Left forelimb (tissue), 1 donor: ENCODE measurements around the gene LYPLA2.
"Not testable (repeated sequence)": the region's sequence is repeated elsewhere in the genome, so short reads cannot be mapped to it uniquely, and the experiment has no call there.

ENCODE experiments used
- DNase-seq: peaks from one replicate; pipeline ENCODE4 v3.0.0-alpha.2; 2018; ENCODE audit warnings: low spot score

The LYPLA2 gene

GRCh38 chr1:23779826-23780371, 11.0 kb upstream of the LYPLA2 start:
- no peak for DNase-seq

DNA sequence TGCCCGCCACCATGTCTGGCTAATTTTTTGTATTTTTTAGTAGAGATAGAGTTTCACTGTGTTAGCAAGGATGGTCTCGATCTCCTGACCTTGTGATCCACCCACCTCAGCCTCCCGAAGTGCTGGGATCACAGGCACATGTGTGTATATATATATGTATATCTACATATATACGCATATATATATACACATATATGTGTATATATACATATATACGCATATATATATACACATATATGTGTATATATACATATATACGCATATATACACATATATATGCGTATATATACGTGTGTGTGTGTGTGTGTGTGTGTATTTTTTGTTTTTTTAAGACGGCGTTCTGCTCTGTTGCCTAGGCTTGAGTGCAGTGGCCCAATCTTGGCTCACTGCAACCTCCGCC, 7.8 kb upstream of the LYPLA2 start:
- DNase-seq = not testable (repeated sequence)

- DNase-seq = no peak
Observed at GRCh38 chr1:23784846-23785245, 6.1 kb upstream of the LYPLA2 start.

GRCh38 chr1:23787701-23788100, 3.2 kb upstream of the LYPLA2 start:
- DNase-seq = no peak

DNA sequence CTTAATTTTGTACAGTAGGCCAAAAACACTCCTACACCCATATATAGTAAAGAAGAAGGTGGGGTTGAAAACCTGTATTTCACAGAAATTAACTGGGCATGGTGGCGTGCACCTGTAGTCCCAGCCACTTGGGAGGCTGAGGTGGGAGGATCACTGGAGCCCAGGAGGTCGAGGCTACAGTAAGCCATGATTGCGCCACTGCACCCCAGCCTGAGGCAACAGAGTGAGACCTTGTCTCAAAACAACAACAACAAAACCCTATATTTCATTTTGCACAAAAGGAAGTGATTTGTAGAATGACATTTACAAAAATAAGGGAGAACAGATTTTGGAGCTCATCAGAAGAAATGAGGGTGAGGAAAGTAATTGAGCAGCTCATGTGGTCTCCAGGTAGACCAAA, 2.2 kb upstream of the LYPLA2 start:
- no peak for DNase-seq

DNA sequence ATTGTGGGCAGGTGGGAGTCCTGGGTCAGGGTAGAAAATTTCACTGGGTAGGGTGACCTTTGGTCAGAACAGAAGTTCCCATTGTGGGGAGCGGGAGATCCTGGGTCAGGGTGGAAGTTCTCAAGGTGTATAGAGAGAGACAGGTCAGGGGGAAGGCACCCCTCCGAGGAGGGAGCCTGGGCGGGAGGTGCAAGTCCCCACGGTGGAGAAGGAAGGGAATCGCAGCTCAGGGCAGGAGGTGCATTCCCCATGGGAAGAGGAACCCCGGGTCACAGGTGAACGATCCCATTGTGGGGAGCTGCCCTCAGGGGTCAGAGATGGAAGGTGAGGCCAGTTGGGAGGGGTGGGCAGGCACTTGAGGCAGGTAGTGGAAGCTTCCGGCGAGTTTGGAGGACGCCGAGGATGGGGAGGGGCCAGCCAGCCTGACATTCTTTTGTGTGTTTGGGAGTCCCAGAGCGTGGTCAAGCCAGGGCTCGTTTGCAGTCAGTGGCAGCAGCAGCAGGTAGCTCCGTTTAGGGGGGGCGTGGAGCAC, 637 bp downstream of the LYPLA2 start:
- DNase-seq = no peak

- DNase-seq = no peak
Observed at GRCh38 chr1:23792151-23792945, 1.4 kb downstream of the LYPLA2 start.

- DNase-seq = no peak
Observed at GRCh38 chr1:23793018-23793781, 2.3 kb downstream of the LYPLA2 start.

DNA sequence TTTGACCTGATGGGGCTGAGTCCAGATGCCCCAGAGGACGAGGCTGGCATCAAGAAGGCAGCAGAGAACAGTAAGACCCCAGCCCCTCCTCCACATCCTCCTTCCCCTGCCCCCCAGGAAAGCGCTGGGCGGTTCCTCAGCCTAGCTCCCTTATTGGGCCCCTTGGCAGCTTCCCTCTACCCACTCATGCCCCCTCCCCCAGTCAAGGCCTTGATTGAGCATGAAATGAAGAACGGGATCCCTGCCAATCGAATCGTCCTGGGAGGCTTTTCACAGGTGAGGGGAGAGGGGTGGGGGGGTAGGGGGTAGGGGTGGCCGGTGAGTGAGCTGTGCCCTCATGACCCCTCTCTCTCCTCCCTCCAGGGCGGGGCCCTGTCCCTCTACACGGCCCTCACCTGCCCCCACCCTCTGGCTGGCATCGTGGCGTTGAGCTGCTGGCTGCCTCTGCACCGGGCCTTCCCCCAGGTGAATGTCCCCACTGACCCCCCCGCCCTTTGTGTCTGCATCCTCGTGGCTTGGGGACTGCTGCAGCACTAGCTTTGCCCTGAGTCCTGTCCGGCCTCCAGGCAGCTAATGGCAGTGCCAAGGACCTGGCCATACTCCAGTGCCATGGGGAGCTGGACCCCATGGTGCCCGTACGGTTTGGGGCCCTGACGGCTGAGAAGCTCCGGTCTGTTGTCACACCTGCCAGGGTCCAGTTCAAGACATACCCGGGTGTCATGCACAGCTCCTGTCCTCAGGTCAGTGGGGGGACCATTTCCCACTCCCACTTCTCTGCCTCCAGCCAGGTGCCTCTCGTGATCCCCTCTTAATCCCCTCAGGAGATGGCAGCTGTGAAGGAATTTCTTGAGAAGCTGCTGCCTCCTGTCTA, 3.2 kb downstream of the LYPLA2 start:
- DNase-seq = no peak

DNA sequence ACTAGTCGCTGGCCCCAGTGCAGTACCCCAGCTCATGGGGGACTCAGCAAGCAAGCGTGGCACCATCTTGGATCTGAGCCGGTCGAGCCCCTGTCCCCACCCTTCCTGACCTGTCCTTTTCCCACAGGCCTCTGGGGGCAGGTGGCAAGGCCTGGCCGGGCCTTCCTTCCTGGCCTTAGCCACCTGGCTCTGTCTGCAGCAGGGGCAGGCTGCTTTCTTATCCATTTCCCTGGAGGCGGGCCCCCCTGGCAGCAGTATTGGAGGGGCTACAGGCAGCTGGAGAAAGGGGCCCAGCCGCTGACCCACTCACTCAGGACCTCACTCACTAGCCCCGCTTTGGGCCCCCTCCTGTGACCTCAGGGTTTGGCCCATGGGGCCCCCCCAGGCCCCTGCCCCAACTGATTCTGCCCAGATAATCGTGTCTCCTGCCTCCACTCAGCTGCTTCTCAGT, 3.8 kb downstream of the LYPLA2 start:
- not testable (repeated sequence) for DNase-seq

DNA sequence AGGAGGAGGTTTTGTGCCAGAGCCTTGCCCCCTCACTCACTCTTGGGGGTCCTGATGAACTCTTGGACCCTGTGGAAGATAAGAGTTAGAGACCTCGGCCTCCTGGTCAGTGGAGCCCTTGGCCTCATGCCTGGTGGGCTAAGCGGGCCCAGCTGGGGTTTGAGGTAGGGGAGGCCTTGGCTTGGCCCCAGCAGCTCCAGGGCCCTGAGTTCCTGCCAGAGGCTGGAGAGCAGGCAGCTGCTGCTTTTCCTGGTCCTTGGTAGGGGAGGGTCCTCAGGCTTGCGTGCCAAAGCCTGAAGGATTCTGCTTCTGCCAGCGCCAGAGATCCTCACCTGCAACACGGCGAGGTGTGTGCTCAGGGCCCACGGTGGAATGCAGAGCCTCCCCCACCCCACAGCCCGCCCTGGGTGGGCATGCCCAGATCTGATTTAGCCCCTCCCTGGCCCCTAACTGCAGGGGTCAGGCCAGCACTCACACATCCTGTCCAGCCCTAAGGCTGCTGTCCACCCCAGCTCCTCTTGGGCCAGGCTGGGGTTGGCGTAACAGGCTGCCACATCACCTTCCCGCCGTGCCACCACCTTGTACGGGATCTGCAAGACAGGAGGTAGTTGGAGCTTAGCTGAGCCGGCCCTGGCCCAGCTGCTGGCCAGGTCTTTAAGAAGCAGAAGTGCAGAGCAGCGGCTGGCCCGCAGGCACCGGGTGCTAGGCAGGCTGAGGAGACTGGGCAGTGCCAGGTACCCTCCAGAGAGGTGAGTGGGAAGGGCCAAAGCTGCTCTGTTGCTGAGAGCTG, 4.9 kb downstream of the LYPLA2 start:
- no peak for DNase-seq

DNA sequence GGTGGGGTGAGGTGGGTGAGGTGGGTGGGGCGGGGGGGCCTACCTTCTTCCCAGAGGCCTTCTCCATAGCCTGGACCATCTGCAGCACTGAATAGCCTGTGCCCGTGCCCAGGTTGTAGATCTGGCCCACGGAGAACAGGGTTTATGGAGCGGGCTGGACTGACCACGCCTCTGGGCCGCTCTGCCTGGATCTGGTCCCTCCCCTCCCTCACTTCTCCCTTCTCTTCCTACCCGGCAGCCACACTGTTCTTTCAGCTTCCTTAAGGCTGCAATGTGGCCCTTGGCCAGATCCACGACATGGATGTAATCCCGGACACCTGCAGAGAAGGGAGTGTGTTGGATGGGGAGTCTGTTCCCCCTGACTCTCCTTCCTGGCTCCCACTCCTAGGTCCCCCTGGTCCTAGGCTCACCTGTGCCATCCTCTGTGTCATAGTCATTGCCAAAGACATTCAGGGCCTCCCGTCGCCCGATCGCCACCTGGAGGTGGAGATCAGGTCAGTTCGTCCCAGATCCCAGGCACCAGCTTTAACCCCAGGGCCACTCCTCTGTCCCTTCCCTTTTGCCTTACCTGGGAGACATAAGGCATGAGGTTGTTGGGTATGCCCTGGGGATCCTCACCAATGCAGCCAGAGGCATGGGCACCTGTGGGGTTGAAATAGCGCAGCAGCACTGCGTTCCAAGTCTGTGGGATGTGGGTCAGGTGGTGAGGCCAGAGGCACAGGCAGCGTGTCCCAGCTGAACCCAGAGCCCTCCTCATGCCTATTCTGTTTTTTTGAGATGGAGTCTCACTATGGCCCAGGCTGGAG, 5.7 kb downstream of the LYPLA2 start:
- no peak for DNase-seq

DNA sequence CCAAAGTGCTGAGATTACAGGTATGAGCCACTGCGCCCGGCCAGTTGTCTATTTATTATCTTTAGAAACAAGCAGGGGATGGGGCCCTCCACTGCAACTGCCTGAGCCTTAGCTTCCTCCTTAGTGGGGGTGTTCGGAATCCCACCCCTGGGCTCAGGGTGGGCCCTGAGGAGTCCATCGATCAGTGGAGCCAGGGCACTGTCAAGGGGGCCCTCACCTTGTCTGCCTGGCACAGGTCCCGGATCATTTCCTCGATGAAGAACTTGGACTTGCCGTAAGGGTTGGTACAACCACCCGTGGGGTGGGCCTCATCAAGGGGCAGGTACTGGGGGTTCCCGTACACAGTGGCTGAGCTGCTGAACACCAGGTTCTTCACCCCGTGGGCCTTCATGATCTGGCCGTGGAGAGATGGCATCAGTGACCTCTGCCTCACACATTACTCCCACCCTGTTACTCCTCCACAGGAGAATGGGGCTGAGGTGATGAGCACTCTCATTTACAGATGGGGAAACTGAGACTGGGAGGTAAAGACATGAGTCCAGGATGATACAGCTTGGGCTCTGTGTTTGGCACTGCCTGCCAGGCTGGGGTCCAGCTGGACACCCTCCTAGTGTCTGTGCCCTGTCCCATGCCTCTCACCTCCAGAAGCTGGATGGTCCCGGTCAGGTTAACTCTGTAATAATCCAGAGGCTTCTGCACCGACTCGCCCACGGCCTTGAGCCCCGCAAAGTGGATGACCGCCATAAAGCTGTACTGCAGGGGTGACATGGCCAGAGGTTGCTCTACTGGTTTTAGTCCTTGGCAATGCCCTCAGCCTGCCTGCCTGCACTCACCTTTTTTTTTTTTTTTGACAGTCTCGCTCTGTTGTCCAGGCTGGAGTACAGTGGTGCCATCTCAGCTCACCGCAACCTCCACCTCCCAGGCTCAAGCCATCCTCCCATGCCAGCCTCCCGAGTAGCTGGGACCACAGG, 6.8 kb downstream of the LYPLA2 start:
- no peak for DNase-seq

GRCh38 chr1:23798662-23799142, 7.8 kb downstream of the LYPLA2 start:
- DNase-seq = no peak

GRCh38 chr1:23799255-23799569, 8.3 kb downstream of the LYPLA2 start:
- DNase-seq = no peak

GRCh38 chr1:23799570-23800399, 8.8 kb downstream of the LYPLA2 start:
- DNase-seq = no peak

DNA sequence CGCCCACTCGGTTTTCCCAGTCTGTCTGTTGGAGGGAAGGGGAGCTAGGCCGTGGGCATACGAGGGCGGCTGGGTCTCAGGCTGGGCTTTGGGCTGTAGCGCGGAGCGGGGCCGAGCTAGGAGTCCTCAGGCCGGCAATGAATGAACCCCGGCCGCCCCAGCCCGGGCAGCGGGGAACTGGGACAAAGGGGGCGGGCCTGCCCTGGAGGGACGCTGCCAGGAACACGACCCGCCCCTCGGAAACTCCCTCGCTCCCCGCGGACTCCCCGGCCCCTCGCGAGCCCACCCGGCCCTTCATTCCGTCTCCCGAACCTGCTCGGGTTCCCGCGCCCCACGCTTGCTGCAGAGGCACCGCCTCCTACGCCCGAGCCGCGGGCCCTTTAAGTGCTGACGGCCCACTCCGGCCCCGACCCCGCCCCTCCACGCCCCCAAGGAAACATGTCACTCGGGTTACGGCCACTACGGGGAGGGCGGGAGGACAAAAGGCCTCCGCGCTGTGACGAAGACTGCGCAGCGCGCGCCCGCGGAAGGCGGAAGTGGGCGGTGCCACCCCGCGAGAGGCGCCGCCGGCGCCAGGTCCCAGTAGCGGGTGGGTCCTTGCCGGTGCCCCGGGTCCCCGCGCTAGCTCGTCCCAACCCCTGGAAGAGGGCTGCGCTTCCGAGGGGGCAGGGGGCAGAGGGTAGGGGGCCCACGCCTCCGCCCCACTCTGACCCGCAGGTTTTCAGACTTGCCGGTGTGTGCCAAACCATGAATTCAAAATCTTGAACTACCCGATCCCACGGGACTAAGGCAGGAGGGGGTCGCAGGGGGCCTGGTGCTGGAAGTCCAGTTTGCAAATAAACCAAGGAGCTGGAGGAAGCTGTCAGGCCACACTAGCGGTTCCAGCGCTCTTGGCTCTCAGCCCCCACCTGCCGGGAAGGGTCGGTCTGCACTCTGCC, 9.7 kb downstream of the LYPLA2 start, which contains the start of gene GALE:
Gene GALE (minus strand): TSS at position 355 of the 938 bp plus-strand sequence. CDS start 1,747 bp downstream, outside the sequence.
- DNase-seq = peak; percentile 98
